Endothelial cell of umbilical vein (primary cell): Measurements from ENCODE around the gene FILIP1.

Experiments
- EZH2 ChIP-seq: IDR thresholded peaks from 2 replicates; pipeline ENCODE4 v1.6.1; 2012; ENCODE audit warnings: borderline replicate concordance, low read depth, mild to moderate bottlenecking, moderate library complexity, low read length, inconsistent platforms; ENCODE audit not compliant: severe bottlenecking
- FOS ChIP-seq: IDR thresholded peaks from 2 replicates; pipeline ENCODE4 v1.6.1; 2011; ENCODE audit warnings: mild to moderate bottlenecking, low read length, moderate library complexity, borderline replicate concordance; ENCODE audit not compliant: insufficient read depth
- GATA2 ChIP-seq: IDR thresholded peaks from 2 replicates; pipeline ENCODE4 v1.7.0; 2011; ENCODE audit warnings: low read depth, mild to moderate bottlenecking, moderate library complexity, mixed read lengths, low read length; ENCODE audit not compliant: insufficient read length, insufficient read depth
- JUN ChIP-seq: IDR thresholded peaks from 2 replicates; pipeline ENCODE4 v1.6.1; 2011; ENCODE audit warnings: borderline replicate concordance, low read depth; ENCODE audit not compliant: insufficient read length, insufficient read depth
- MAX ChIP-seq: IDR thresholded peaks from 2 replicates; pipeline ENCODE4 v1.6.1; 2011; ENCODE audit not compliant: insufficient read depth, insufficient read length
- MYC ChIP-seq: IDR thresholded peaks from one replicate; pipeline ENCODE4 v1.6.1; 2011; ENCODE audit warnings: mild to moderate bottlenecking, low read depth, low read length
- POLR2A ChIP-seq: IDR thresholded peaks from 2 replicates; pipeline ENCODE4 v1.6.1; 2012; ENCODE audit warnings: low read depth, mild to moderate bottlenecking, control low read depth, low read length
- POLR2AphosphoS5 ChIP-seq: IDR thresholded peaks from 2 replicates; pipeline ENCODE4 v1.6.1; 2012; ENCODE audit warnings: low read depth, mild to moderate bottlenecking, control low read depth, low read length, moderate library complexity; ENCODE audit not compliant: insufficient read depth
- TF ChIP-seq, protein P1 (sequence below), 2 donors: IDR thresholded peaks; 1 replicate in 1 of 2; 2 replicates in 1 of 2; pipeline ENCODE4 v1.5.1; 2011; ENCODE audit warnings: low read length in 2 of 2, mild to moderate bottlenecking in 2 of 2, moderate library complexity in 2 of 2, control low read depth in 1 of 2, inconsistent platforms in 1 of 2, low read depth in 1 of 2; ENCODE audit not compliant: insufficient read depth in 1 of 2; ENCODE audit errors: extremely low read depth in 1 of 2

- TF ChIP-seq, protein P1, sequence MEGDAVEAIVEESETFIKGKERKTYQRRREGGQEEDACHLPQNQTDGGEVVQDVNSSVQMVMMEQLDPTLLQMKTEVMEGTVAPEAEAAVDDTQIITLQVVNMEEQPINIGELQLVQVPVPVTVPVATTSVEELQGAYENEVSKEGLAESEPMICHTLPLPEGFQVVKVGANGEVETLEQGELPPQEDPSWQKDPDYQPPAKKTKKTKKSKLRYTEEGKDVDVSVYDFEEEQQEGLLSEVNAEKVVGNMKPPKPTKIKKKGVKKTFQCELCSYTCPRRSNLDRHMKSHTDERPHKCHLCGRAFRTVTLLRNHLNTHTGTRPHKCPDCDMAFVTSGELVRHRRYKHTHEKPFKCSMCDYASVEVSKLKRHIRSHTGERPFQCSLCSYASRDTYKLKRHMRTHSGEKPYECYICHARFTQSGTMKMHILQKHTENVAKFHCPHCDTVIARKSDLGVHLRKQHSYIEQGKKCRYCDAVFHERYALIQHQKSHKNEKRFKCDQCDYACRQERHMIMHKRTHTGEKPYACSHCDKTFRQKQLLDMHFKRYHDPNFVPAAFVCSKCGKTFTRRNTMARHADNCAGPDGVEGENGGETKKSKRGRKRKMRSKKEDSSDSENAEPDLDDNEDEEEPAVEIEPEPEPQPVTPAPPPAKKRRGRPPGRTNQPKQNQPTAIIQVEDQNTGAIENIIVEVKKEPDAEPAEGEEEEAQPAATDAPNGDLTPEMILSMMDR (IDR thresholded peaks at IDR 0.05; ENCODE audit: extremely low read depth in 1 of 2, insufficient read depth in 1 of 2, low read depth in 1 of 2, low read length in 2 of 2), result no peak
- TF ChIP-seq POLR2A (no peak), POLR2AphosphoS5 (no peak), JUN (no peak), MYC (no peak), EZH2 (no peak), MAX (no peak), FOS (no peak), GATA2 (no peak)
Measured at GRCh38 chr6:75287424-75287823, 206.2 kb downstream of the FILIP1 start.
